HG02943 (cell line): ENCODE measurements around the gene BUD31.
"Not testable (repeated sequence)": the region's sequence is repeated elsewhere in the genome, so short reads cannot be mapped to it uniquely, and the experiment has no call there.

ENCODE experiments used
- ATAC-seq: cut with Tn5 transposase; IDR thresholded peaks from one replicate; pipeline ENCODE4 v1.9.1; 2021; ENCODE audit warnings: mild to moderate bottlenecking, low read depth, moderate library complexity; ENCODE audit not compliant: unreplicated experiment

BUD31 gene

DNA sequence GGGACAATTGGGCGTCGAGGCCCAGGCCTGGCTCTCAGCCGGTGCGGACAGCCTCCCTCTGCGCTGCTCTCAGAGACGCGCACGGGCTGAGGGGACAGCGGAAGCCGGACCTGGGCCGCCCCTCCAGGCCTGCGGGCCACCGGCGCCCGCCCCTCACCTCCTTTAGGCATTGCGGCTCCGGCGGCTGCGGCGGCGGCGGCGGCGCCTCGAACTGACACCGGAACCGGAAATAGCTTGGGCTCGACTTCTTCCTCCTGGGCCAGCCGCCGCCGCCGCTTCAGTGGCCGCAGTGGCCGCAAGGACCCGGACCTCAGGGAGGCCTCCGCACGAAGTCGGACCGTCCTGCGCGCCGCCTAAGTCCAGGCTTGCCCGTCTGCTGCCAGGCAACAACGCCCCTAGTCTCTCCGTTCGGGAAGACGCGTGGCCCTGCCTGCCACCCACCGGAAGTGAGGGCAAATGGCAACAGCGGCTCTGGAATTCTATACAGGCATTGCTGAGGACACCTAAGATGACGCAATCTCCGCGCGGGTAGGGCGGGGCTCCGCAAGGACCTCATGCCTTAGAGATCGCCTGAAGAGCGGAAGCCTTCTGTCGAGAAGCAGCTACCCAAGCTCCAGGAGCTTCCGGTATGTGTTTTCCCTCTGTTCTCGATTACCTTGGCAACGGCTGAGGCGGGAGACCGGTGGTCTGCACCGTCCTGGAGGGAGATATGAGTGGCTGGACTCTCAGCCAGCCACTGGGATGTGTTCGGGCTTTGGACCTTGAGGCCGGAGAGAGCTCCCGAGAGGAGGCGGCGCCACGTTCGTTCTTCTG is at the start of gene BUD31, which contains the start of gene PDAP1:
TSS of gene BUD31 (plus strand) at position 591 of the 813 bp plus-strand sequence. CDS start 2,124 bp downstream, outside the sequence.
TSS of gene PDAP1 (minus strand) at position 219 of the 813 bp plus-strand sequence. CDS start at position 170, 49 bp downstream.
- ATAC-seq, result peak; percentile 78

DNA sequence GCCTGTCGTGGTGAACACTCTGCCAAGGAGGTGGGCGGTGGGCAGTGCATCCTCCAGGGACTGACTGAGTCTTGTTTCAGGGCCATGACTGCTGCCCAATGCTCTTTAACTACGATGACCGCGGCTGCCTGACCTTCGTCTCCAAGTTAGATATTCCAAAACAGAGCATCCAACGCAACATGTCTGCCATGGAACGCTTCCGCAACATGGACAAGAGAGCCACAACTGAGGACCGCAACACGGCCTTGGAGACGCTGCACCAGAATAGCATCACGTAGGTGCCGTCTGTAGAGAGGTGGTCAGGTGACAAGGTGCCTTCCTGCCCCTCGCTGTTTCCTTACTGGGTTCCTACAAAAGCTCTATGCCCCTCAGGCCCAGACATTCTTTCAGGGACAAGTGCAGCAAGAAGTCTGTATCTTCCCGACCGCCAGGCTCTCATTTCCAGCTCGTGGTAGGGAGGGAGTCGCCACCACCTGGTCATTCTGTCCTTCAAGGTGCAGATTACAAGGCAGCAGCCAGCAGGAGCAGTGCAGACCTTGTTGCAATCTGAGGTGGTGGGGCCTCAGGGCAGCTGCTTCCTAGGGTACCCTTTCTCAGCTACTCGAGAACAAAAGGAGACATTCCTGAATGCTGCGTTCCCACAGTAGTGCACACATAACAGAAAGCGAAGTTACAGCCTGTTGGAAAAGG is 49.2 kb upstream of the BUD31 start:
- ATAC-seq, result no peak

DNA sequence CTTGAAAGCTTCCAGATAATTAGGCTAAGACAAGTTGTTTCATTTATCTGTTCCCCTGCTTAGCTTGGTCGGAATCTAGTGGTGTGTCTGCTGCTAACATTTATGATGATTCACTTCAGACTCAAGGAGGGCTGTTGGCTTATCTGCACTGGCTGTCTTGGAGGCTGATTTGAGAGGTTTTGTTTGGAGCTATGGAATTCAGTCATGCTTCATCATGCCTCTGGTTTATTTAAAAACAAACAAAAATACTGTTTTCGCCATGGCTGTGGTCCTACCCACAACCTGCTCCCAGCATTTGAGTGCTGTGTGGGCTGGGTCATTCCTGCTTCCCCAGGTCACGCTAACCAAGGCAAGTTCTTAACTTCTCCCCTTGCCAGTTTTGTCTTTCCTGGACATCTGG is 46.0 kb upstream of the BUD31 start:
- ATAC-seq, result no peak

DNA sequence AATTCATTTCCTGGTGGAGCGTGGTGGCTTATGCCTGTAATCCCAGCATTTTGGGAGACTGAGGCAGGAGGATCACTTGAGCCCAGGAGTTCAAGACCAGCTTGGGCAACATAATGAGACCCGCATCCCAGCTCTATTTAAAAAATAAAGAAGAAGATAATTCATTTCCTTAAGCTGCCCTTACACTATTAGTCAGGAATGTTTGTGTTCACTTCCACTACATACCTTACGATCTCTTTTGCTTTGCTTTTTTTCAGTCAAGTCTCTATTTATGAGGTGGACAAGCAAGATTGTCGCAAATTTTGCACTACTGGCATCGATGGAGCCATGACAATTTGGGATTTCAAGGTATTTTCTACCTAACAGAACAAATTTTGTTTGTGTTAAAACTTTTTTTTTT is 45.5 kb upstream of the BUD31 start:
- ATAC-seq, result no peak

DNA sequence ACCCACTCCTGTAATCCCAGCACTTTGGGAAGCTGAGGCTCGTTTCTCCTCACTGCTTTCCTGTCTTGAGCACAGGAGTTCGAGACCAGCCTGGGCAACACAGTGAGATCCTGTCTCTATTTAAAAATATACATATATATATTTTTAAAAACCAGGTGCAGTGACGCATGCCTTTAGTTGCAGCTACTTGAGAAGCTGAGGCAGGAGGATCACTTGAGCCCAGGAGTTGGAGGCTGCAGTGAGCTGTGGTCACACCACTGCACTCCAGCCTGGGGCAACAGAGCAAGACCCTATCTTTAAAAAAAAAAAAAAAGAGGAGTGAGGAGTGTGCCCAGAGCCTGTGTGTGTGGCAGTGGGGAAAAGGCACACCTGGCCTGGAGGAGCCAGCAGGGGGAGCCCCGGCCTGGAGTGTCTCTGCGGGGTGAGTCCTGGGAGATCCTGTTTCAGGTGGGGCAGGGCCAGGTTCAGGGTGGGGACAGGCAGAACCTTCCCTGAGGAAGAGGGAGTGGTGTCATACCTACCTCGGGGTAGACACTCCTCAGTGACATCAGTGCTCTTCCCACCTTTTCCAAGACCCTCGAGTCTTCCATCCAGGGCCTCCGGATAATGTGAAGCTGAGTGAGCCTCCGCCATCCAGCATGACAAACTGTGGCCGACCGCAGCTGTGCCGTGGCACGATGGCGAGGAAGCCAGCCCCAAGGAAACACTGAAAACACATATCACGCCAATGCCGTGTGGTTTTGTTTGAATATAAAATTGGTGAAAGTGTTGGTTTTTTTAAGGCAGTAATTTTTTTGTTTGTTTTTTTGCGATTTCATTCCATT is 43.2 kb upstream of the BUD31 start:
- no peak for ATAC-seq

DNA sequence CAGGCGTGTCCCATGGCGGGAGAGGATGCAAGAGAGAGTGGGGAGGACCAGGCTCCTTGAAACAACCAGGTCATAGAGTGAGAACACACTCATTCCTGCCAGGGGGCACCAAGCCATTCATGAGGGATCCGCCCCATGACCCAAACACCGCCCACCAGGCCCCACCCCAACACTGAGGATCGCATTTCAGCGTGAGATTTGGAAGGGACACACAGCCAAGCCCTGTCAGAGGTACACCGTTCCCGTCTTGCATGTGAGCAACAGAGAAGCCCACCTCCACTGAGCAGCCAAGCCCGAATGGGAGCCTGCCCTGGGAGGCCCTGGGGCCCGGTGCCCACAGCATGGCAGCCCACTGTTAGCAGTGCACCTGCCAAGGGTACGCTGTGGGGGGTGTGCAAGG is 42.1 kb upstream of the BUD31 start:
- ATAC-seq, result no peak

DNA sequence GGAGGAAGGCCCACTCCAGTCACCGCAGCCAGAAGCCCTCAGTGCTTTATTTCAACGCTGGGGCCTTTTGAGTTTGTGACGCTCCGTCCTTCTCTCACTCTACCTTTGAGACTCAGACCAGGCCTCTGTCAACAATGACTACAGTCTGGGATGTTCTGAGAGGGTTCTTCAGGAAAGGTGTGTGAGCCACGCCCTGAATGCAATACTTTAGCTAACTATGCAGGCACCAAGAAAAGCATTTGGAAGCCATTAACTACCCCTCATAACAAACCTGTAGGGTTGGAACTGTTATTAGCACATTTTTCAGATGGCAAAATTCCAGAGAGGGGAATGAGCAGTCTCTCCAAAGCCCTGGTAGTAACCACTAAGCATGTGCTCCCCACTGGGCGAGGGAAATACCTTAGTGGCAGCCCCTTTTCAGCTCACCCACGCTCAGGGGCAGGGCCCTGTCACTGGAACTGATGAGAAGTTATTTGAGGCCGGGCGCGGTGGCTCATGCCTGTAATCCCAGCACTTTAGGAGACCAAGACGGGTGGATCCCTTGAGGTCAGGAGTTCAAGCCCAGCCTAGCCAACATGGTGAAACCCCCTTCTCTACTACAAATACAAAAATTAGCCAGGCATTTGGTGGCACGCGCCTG is 39.9 kb upstream of the BUD31 start:
- ATAC-seq, result no peak

DNA sequence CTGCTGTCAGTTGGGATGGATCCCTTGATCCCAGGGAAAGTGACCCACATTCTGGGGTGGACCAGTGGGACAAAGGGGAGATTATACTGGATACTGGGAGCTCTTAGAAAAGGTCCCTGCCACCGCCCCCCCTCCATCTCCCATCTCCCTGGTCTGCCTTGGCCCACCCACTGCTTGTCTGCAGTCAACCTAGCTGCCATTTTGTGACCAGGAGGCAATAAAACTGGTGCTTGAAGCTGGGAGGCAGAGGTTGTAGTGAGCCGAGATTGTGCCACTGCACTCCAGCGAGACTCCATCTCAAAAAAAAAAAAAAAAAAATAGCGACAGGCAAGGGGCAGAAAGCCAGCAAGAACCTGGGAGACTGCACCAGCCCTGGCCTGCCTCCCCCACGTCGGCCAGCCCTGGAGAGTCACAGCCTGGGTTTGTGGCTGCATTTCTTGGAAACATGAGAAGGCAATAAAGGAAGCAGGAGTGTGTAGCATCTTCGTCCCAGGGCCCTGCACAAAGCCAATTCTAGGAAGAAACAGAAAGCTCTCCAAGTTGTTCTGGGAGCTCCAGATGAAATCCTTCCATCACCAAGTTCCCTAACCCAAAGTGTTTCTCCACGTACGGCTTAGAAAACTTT is 38.9 kb upstream of the BUD31 start:
- no peak for ATAC-seq

DNA sequence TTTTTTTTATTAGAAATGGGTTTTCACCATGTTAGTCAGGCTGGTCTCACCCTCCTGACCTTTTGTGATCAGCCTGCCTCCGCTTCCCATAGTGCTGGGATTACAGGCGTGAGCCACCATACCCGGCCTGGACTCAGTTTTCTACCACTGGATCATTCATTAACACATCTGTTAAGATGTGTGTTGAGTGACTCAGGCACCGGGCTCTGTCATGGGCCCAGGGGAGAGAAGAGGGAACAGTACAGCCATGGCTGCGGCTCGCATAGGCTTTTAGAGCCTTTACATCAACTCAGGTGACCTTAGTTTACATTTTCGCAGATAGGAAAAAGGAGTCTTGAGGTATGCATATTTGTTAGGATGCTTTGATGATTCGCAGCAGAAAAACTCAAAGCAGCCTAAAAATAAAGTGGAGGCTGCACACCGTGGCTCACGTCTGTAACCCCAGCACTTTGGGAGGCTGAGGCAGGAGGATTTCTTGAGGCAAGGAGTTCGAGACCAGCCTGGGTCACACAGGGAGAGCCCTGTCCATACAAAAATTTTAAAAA is 37.3 kb upstream of the BUD31 start:
- ATAC-seq, result no peak

DNA sequence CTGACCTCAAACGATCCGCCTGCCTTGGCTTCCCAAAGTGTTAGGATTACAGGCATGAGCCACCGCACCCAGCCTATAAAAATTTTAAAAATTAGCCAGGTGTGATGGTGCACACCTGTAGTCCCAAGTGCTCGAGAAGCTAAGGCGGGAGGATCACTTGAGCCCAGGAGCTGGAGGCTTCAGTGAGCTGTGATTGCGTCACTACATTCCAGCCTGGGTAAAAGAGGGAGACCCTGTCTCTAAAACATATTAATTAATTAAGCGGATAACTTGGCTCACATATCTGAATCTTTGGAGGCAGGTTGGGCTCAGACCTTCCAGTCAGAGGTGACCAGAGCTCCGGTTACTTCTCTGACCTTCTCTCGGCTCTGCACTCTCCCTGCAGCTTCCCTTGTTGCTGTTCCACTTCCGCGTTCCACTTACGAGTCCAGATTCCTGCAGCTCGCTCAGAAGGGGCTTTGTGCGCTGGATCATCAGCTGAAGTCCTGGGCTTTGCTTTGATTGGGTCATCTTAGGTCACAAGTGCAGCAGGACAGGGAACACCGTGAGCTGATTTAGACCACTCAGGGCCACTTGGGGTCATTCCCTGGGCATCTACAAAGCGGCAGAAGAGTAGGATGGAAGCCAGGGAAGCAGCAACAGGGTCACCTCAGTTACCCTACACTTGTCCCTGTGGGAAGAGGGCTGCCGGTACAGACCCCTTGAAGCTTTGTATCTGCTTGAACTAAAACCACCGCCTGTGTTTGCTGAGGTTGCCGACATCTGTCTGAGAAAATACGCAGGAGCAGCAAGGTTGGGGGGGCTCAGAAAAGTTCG is 36.3 kb upstream of the BUD31 start:
- no peak for ATAC-seq

DNA sequence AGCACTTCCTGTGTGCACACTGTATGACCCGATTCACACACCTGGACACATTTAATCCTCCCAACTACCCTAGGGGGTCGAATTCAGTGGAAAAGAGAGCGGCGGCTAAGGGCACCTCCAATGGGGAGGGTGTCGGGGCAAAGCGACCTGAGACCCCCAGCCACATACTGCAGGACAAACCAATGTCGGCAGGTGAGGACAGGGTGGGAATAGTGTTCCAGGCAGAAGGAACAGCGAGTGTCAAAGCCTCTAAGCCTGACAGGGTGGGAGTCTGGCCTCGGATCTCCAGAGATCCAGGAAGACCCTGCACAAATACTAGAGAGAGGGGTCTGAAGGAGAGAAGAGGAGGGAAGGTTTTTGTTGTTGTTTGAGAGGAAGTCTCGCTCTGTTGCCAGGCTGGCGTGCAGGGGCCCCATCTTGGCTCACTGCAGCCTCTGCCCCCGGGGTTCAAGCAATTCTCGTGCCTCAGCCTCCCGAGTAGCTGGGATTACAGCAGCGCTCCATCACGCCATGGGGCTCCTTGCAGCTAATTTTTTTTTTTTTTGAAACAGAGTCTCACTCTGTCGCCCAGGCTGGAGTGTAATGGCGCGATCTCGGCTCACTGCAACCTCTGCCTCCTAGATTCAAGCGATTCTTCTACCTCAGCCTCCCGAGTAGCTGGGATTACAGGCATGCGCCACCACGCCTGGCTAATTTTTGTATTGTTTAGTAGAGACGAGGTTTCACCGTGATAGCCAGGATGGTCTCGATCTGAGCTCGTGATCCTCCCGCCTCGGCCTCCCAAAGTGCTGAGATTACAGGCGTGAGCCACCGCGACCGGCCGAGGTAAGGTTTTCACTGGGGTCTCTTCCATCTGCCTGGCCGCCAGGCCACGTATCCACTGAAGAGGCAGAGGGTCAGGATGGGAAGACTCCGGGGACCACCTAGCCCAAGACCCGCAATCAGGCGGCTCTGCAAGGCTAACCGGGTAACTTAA is 35.4 kb upstream of the BUD31 start:
- ATAC-seq, result no peak

DNA sequence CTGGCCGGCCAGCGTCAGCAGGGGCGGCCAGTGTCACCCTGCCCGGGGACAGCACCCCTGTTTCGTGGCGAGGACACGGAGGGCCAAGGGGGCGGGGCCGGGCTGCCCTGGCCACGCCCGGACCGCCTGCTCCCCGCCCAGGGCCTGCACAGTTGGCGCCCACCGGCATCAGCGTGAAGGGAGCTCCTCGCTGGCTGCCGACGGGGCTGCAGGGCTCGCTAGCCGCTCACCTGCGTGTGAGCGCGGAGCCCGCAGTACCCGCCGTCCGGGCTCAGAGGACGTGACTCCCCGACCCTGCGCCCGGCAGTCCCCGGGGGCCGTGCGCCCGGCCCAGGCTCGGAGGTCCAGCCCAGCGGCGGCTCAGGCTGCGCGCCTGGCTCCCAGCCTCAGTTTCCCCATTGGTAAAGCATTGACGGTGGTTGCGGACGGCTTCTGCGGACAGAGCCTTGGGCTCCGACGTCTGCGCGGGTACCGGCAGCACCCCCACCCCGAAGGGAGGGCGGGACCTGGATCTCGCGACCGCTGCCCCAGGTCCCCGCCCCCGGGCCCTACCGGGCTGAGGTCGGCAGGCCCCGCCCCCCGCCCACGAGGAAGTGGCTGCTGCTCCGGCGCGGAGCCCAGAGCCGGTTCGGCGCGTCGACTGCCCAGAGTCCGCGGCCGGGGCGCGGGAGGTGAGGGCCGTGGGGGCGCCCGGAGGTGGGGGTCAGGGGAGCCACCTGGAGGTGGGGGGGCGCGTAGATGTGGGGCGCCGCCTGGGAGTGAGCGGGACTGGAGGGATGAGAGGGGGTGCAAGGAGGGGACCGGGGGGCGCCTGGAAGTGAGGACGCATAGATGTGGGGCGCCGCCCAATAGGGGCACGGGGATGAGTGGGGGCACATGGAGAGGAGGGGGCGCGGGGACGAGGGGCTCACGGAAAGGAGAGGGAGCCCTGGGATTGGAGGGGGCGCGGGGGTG is 34.4 kb upstream of the BUD31 start, which contains the start of gene ARPC1B:
TSS of gene ARPC1B (plus strand) at position 620 of the 954 bp plus-strand sequence. CDS start 10,985 bp downstream, outside the sequence.
- peak; percentile 60 for ATAC-seq

DNA sequence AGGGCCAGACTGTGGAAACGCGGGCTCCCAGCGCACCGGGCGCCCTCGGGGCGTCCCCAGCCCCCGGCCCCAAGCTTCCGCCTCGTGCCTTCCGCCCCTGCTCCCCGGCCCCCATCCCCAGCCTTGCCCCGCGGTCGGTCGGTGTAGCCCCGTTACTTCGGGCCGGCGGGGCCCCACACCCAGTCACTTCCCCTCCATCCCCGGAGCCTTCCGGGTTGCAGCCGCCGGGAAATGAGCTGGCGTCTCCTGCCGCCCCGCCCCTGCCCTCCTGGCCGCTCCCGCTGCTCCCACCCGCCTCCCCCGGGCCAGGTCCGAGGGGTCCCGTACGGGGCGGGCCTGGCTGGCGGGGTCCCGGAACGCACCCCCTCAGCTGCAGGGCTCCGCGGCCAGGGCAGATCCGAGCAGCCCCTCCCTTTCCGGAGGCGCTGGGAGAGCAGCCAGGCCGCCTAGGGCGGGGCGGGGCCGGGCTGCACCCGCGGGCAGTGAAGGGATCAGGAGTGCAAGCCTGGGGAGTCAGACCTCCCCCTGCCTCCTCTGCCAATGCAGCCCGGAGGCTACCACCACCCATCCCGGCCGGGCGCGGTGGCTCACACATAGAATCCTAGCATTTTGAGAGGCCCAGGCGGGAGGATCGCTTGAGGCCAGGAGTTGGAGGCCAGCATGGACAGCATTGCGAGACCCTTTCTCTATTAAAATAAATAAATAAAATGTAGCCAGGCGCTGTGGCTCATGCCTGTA is 33.5 kb upstream of the BUD31 start:
- ATAC-seq, result no peak

DNA sequence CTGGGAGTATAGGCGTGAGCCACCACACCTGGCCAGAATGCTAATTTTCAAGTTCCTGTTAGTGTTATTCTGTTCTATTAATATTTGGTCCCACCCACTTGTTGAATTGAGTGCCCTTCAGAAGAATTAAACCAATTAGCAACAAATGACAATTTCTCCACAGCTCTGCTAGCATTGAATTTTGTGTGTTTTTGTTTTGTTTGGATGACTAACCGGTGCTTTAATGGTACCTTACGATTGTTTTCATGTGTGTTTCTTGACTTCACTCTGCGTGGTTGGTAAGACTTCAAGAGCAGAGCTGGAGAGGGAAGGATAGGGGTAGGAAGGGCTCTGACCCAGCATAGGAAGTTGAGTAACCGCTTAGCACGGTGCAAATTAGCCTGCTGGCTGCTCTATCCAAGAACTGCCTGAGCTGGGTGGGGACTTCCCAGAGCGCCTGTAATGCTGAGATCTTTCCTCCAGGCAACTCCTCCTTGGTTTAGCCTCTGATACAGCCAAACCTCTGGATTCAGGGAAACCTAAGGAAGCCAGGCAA is 29.7 kb upstream of the BUD31 start:
- no peak for ATAC-seq

DNA sequence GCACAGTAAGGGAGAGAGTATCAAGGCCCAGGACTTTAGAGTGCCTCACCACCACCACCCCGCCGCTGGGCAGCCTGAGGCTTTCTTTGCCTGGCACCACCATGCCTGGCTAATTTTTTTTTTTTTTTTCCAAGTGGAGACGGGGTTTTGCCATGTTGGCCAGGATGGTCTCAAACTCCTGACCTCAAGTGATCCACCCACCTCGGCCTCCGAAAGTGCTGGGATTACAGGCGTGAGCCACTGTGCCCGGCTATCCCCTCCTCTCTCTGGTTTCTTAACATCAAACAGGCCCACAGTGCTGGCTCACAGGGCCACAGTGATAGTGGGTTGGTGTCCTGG is 29.1 kb upstream of the BUD31 start:
- not testable (repeated sequence) for ATAC-seq
